C4-2B (cell line): Measurements from ENCODE around the gene GPSM3.
"Not testable (repeated sequence)": the region's sequence is repeated elsewhere in the genome, so short reads cannot be mapped to it uniquely, and the experiment has no call there.

Experiments
- H3K27ac ChIP-seq: fragments of 450-650 bp; 2 replicates; pipeline ENCODE4 v1.5.1; 2017
- CTCF ChIP-seq: fragments of 450-650 bp; conservative IDR thresholded peaks from 2 replicates; pipeline ENCODE4 v1.5.1; 2017; ENCODE audit warnings: mild to moderate bottlenecking
- ZFX ChIP-seq: fragments of 450-650 bp; IDR thresholded peaks from 2 replicates; pipeline ENCODE4 v1.6.1; 2017

The GPSM3 gene

GRCh38 chr6:32194825-32195651 lies 2.6 kb upstream of the GPSM3 start:
- TF ChIP-seq CTCF (peak; percentile 80), ZFX (no peak)
- H3K27ac ChIP-seq, result peak overlapping the region; percentile 97

GRCh38 chr6:32194388-32194787 lies 1.9 kb upstream of the GPSM3 start:
- no peak overlapping the region for H3K27ac ChIP-seq
- TF ChIP-seq CTCF (no peak), ZFX (no peak)

GRCh38 chr6:32193096-32193495 lies 653 bp upstream of the GPSM3 start:
- H3K27ac ChIP-seq, result not testable (repeated sequence)

- TF ChIP-seq ZFX, result no peak
- TF ChIP-seq CTCF, result no peak
- H3K27ac ChIP-seq, result no peak overlapping the region
Observed at GRCh38 chr6:32191696-32192607, 491 bp downstream of the GPSM3 start.

- TF ChIP-seq CTCF, result no peak
- TF ChIP-seq ZFX, result no peak
- peak overlapping the region; percentile 73 for H3K27ac ChIP-seq
Observed at GRCh38 chr6:32190911-32191677, 1.3 kb downstream of the GPSM3 start.

- H3K27ac ChIP-seq, result peak within 1 kb of the TSS; percentile 73
- TF ChIP-seq ZFX, result no peak
- TF ChIP-seq CTCF, result no peak
Observed at GRCh38 chr6:32190054-32190851, 2.2 kb downstream of the GPSM3 start, which contains the start of gene PBX2. TSS of gene PBX2 (minus strand) at chr6:32190202. CDS start at chr6:32189915, 287 bp downstream.

GRCh38 chr6:32189742-32190053 lies 2.7 kb downstream of the GPSM3 start:
- peak overlapping the region; percentile 73 for H3K27ac ChIP-seq
- TF ChIP-seq ZFX (no peak), CTCF (no peak)
